ENCODE measurements around the gene CRKL.
"Not testable (repeated sequence)": the region's sequence is repeated elsewhere in the genome, so short reads cannot be mapped to it uniquely, and the experiment has no call there.

Gene CRKL

GRCh38 chr22:20887375-20887774 lies 29.8 kb upstream of the CRKL start:
- DNase-seq (ENCODE audit: low read depth, low spot score) = no peak
- no peak overlapping the region for H3K4me3 ChIP-seq (ENCODE audit: low read depth, low read length)
- in situ Hi-C loops (cut with HindIII; ENCODE audit: low sequenced_read_pairs) = no loop called here
- TF ChIP-seq CTCF (IDR thresholded peaks at IDR 0.05; ENCODE audit: low read depth, low read length) = no peak

- DNase-seq (ENCODE audit: low read depth, low spot score) = no peak
- TF ChIP-seq CTCF (IDR thresholded peaks at IDR 0.05; ENCODE audit: low read depth, low read length) = no peak
- in situ Hi-C loops (cut with HindIII; ENCODE audit: low sequenced_read_pairs) = no loop called here
- no peak overlapping the region for H3K4me3 ChIP-seq (ENCODE audit: low read depth, low read length)
These were observed 28.0 kb upstream of the CRKL start for GRCh38 chr22:20889025-20889704.

- DNase-seq (ENCODE audit: low read depth, low spot score) = no peak
- in situ Hi-C loops (cut with HindIII; ENCODE audit: low sequenced_read_pairs) = no loop called here
- TF ChIP-seq CTCF (IDR thresholded peaks at IDR 0.05; ENCODE audit: low read depth, low read length) = no peak
- no peak overlapping the region for H3K4me3 ChIP-seq (ENCODE audit: low read depth, low read length)
These were observed 27.2 kb upstream of the CRKL start for GRCh38 chr22:20889904-20890540.

- TF ChIP-seq CTCF (IDR thresholded peaks at IDR 0.05; ENCODE audit: low read depth, low read length) = no peak
- no peak overlapping the region for H3K4me3 ChIP-seq (ENCODE audit: low read depth, low read length)
- DNase-seq (ENCODE audit: low read depth, low spot score) = no peak
- in situ Hi-C loops (cut with HindIII; ENCODE audit: low sequenced_read_pairs) = no loop called here
These were observed 26.2 kb upstream of the CRKL start for GRCh38 chr22:20890975-20891374.

- DNase-seq (ENCODE audit: low read depth, low spot score); H3K4me3 ChIP-seq (ENCODE audit: low read depth, low read length); in situ Hi-C loops (cut with HindIII; ENCODE audit: low sequenced_read_pairs): not testable (repeated sequence)
These were observed 19.5 kb upstream of the CRKL start for GRCh38 chr22:20897737-20898136.

GRCh38 chr22:20899827-20900423 lies 17.3 kb upstream of the CRKL start:
- in situ Hi-C loops (cut with HindIII; ENCODE audit: low sequenced_read_pairs) = no loop called here
- no peak for TF ChIP-seq CTCF (IDR thresholded peaks at IDR 0.05; ENCODE audit: low read depth, low read length)
- DNase-seq (ENCODE audit: low read depth, low spot score) = no peak
- no peak overlapping the region for H3K4me3 ChIP-seq (ENCODE audit: low read depth, low read length)

GRCh38 chr22:20901093-20902033 lies 15.8 kb upstream of the CRKL start:
- DNase-seq (ENCODE audit: low read depth, low spot score); in situ Hi-C loops (cut with HindIII; ENCODE audit: low sequenced_read_pairs); H3K4me3 ChIP-seq (ENCODE audit: low read depth, low read length): not testable (repeated sequence)

All from astrocyte of the spinal cord (primary cell).